K562 (cell line): Measurements from ENCODE around the gene SULT2B1. TPM values are rescaled to one million over a fixed set of nuclear protein-coding genes. Genes with fewer than 3 reads are reported as not detected.

Experiments used
- ASH1L ChIP-seq: fragments of 450-650 bp; IDR thresholded peaks from 2 replicates; pipeline ENCODE4 v1.6.1; 2018; ENCODE audit warnings: borderline replicate concordance, mild to moderate bottlenecking, low read depth; ENCODE audit not compliant: partially characterized antibody
- ATF7 ChIP-seq: fragments of 450-650 bp; IDR thresholded peaks from 2 replicates; pipeline ENCODE4 v1.7.1; 2014; ENCODE audit warnings: mild to moderate bottlenecking, moderate library complexity
- BCLAF1 ChIP-seq, 2 experiments: fragments of 450-650 bp in 1 of 2; IDR thresholded peaks; 2 replicates each; pipeline ENCODE4 v1.6.1; 2011 to 2017; ENCODE audit warnings: low read depth in 2 of 2, antibody characterized with exemption in 1 of 2, borderline replicate concordance in 1 of 2, low read length in 1 of 2, mild to moderate bottlenecking in 1 of 2, mixed read lengths in 1 of 2; ENCODE audit not compliant: control insufficient read depth in 1 of 2
- ETV6 ChIP-seq, 3 experiments: fragments of 150-350 bp in 1 of 3; sonication (generic) in 1 of 3; formaldehyde crosslinking in 1 of 3; IDR thresholded peaks; 2 replicates each; pipeline versions ENCODE4 v1.6.1 to v1.8.0; 2014 to 2022; ENCODE audit warnings: borderline replicate concordance in 2 of 3, low read depth in 2 of 3, antibody characterized with exemption in 1 of 3, low read length in 1 of 3, mild to moderate bottlenecking in 1 of 3, missing genetic modification reagents in 1 of 3
- GABPB2 ChIP-seq: fragments of 250-450 bp; sonication (Bioruptor Pico); conservative IDR thresholded peaks from 2 replicates; pipeline ENCODE4 v1.5.1; 2021; ENCODE audit warnings: mild to moderate bottlenecking
- HOMEZ ChIP-seq: fragments of 250-450 bp; sonication (Bioruptor Pico); IDR thresholded peaks from 2 replicates; pipeline ENCODE4 v1.4.0; 2020; ENCODE audit warnings: mild to moderate bottlenecking, moderate library complexity
- PCBP1 ChIP-seq: fragments of 200-400 bp; formaldehyde crosslinking; IDR thresholded peaks from 2 replicates; pipeline ENCODE4 v1.6.1; 2018; ENCODE audit warnings: mild to moderate bottlenecking, low read depth, low read length; ENCODE audit not compliant: poor library complexity, severe bottlenecking
- PHF8 ChIP-seq: fragments of 200-600 bp; sonication (generic); IDR thresholded peaks from 2 replicates; pipeline ENCODE4 v1.6.1; 2012; ENCODE audit warnings: mixed run types, mild to moderate bottlenecking, inconsistent platforms, low read length, moderate library complexity, borderline replicate concordance
- POLR2G ChIP-seq: fragments of 200-400 bp; formaldehyde crosslinking; IDR thresholded peaks from 2 replicates; pipeline ENCODE4 v1.6.1; 2017; ENCODE audit warnings: low read depth, mild to moderate bottlenecking, antibody characterized with exemption, low read length, moderate library complexity
- PRMT5 ChIP-seq: sonication (generic); formaldehyde crosslinking; IDR thresholded peaks from 2 replicates; pipeline ENCODE4 v1.5.0; 2020; ENCODE audit warnings: missing genetic modification reagents
- SMARCA4 ChIP-seq: fragments of 450-650 bp; IDR thresholded peaks from 2 replicates; pipeline ENCODE4 v1.6.1; 2016
- SPI1 ChIP-seq: IDR thresholded peaks from 2 replicates; pipeline ENCODE4 v1.6.1; 2011; ENCODE audit warnings: low read depth, low read length, control low read depth, borderline replicate concordance
- TFAP4 ChIP-seq: sonication (generic); formaldehyde crosslinking; IDR thresholded peaks from 2 replicates; pipeline ENCODE4 v1.8.0; 2022; ENCODE audit warnings: missing genetic modification reagents, mild to moderate bottlenecking, moderate library complexity, borderline replicate concordance
- YBX1 ChIP-seq: fragments of 450-650 bp; IDR thresholded peaks from 2 replicates; pipeline ENCODE4 v1.7.1; 2016; ENCODE audit warnings: mild to moderate bottlenecking
- ZBTB2 ChIP-seq: fragments of 450-650 bp; IDR thresholded peaks from 2 replicates; pipeline ENCODE4 v1.6.1; 2016; ENCODE audit warnings: antibody characterized with exemption
- ZNF175 ChIP-seq: fragments of 200-800 bp; sonication (Bioruptor generic); IDR thresholded peaks from 2 replicates; pipeline ENCODE4 v1.6.1; 2016; ENCODE audit warnings: low read depth, mild to moderate bottlenecking, missing genetic modification characterization, missing compliant biosample characterization
- ZNF561 ChIP-seq: fragments of 450-650 bp; formaldehyde crosslinking; conservative IDR thresholded peaks from 2 replicates; pipeline ENCODE4 v1.4.0; 2020; ENCODE audit warnings: mild to moderate bottlenecking, moderate library complexity
- ZNF780A ChIP-seq: fragments of 250-450 bp; sonication (Bioruptor Pico); IDR thresholded peaks from 2 replicates; pipeline ENCODE4 v1.5.0; 2021; ENCODE audit warnings: mild to moderate bottlenecking
- polyA plus RNA-seq, 8 experiments: library from polyadenylated mRNA; depleted of rRNA in 4 of 8; stranded (reverse) in 5 of 8; unstranded in 3 of 8; fragments of >200 nt; fragmentation: Nextera tagmentation in 2 of 8; fragmentation: Illumina TruSeq in 1 of 8; extraction: Ambion mirVana in 2 of 8; extraction: Trizol in 1 of 8; gene quantifications; 2 replicates each; pipeline versions ENCODE4 v1.2.1 to v1.2.3, GENCODE V29; 2011 to 2014; ENCODE audit warnings: inconsistent platforms in 1 of 8, missing spikeins in 1 of 8
- total RNA-seq, 7 experiments: library from RNA; depleted of rRNA in 6 of 7; stranded (reverse); fragments of >200 nt in 6 of 7; fragmentation: Illumina TruSeq in 2 of 7; extraction: Trizol in 2 of 7; gene quantifications; 2 replicates each; pipeline versions ENCODE4 v1.2.1 to v1.2.3, GENCODE V29; 2011 to 2021; ENCODE audit warnings: low replicate concordance in 1 of 7

SULT2B1 gene
- total and polyA plus RNA-seq, 9 of the 15 experiments (the other 6 are each of a cell fraction or from before 2014, with no cell fraction given), result 0.09 to 0.62 (median 0.22) TPM; not detected in 2

- TF ChIP-seq PRMT5 (CRISPR knock-in tag), result no peak
- TF ChIP-seq TFAP4 (CRISPR knock-in tag), result peak; percentile 83
- no peak for TF ChIP-seq SPI1
- TF ChIP-seq GABPB2 (CRISPR knock-in tag), result no peak
- TF ChIP-seq PHF8, result peak; percentile 50; the same call in 1 of the 2 replicates
- TF ChIP-seq ASH1L, result peak; percentile 61
- TF ChIP-seq ATF7, result peak; percentile 68
- no peak for TF ChIP-seq ZNF780A (CRISPR knock-in tag)
- TF ChIP-seq YBX1, result 0 out of 2 replicates have a peak, but pooled peaks have one; percentile 69
- TF ChIP-seq ZNF175 (CRISPR knock-in tag), result no peak
- 0 out of 2 replicates have a peak, but pooled peaks have one; percentile 23 for TF ChIP-seq ZNF561
- TF ChIP-seq HOMEZ (CRISPR knock-in tag), result no peak
- TF ChIP-seq SMARCA4, result peak; percentile 76
- peak; percentile 76; the same call in 1 of the 2 replicates for TF ChIP-seq ZBTB2
- peak; percentile 74 for TF ChIP-seq POLR2G
- peak; percentile 80 for TF ChIP-seq PCBP1
- 0 out of 4 replicates have a peak, but pooled peaks have one; percentile 45 to 69 for TF ChIP-seq BCLAF1 (IDR thresholded peaks at IDR 0.05; ENCODE audit: borderline replicate concordance in 1 of 2, control insufficient read depth in 1 of 2, low read depth in 2 of 2, low read length in 1 of 2)
- TF ChIP-seq ETV6 (IDR thresholded peaks at IDR 0.05; ENCODE audit: borderline replicate concordance in 1 of 2, low read depth in 2 of 2, low read length in 1 of 2), result no peak
- no peak for TF ChIP-seq ETV6 (CRISPR knock-in tag; IDR thresholded peaks at IDR 0.05; ENCODE audit: borderline replicate concordance)
Measured at GRCh38 chr19:48588670-48589401, 36.9 kb downstream of the SULT2B1 start (continued).
